Breast epithelium (tissue), 4 donors: ENCODE measurements around the gene AKR1A1. TPM values are rescaled to one million over a fixed set of nuclear protein-coding genes. Genes with fewer than 3 reads are reported as not detected.

Experiments
- DNase-seq, 2 donors: peaks; one replicate each; pipeline ENCODE4 v3.0.0-alpha.2; 2019; ENCODE audit warnings: low spot score in 2 of 2
- H3K27ac ChIP-seq, 2 donors: fragments of 200-600 bp; sonication (generic) in 1 of 2; one replicate each; pipeline ENCODE4 v1.5.1; 2016 to 2019; ENCODE audit warnings: mild to moderate bottlenecking in 1 of 2
- H3K27me3 ChIP-seq, 2 donors: fragments of 200-600 bp; sonication (generic) in 1 of 2; one replicate each; pipeline versions ENCODE4 v1.5.1 to v1.6.0; 2017 to 2019; ENCODE audit warnings: control low read depth in 1 of 2, mild to moderate bottlenecking in 1 of 2
- H3K36me3 ChIP-seq: fragments of 200-600 bp; one replicate; pipeline ENCODE4 v1.5.1; 2019
- H3K4me1 ChIP-seq, 2 donors: fragments of 200-600 bp; sonication (generic); one replicate each; pipeline ENCODE4 v1.5.1; 2016 to 2019; ENCODE audit warnings: control low read depth in 1 of 2
- H3K4me3 ChIP-seq, 3 donors: fragments of 200-600 bp; sonication (generic); 1 replicate in 2 of 3; 2 replicates in 1 of 3; pipeline ENCODE4 v1.5.1; 2016 to 2019; ENCODE audit warnings: mild to moderate bottlenecking in 3 of 3, moderate library complexity in 2 of 3
- H3K9me3 ChIP-seq, 2 donors: fragments of 200-600 bp; sonication (generic) in 1 of 2; one replicate each; pipeline ENCODE4 v1.5.1; 2016 to 2019; ENCODE audit warnings: control low read depth in 1 of 2
- CTCF ChIP-seq, 3 donors: fragments of 450-650 bp; IDR thresholded peaks; one replicate each; pipeline ENCODE4 v1.5.1; 2016 to 2017; ENCODE audit warnings: antibody characterized with exemption in 3 of 3, mild to moderate bottlenecking in 3 of 3, moderate library complexity in 3 of 3
- POLR2A ChIP-seq: fragments of 450-650 bp; IDR thresholded peaks from one replicate; pipeline ENCODE4 v1.6.1; 2016; ENCODE audit warnings: antibody characterized with exemption, mild to moderate bottlenecking, moderate library complexity
- POLR2AphosphoS5 ChIP-seq, 3 donors: sonication (generic); formaldehyde crosslinking; IDR thresholded peaks; one replicate each; pipeline ENCODE4 v1.6.1; 2017; ENCODE audit warnings: antibody characterized with exemption in 3 of 3
- intact Hi-C: fragments of 100-400 bp; cut with DNase I; formaldehyde crosslinking; loops from one replicate; pipeline ENCODE4 v1.15.1; 2023; ENCODE audit warnings: low total_unique reads
- total RNA-seq, 3 donors: library from RNA; depleted of rRNA; stranded (reverse); fragments of >200 nt; gene quantifications; one replicate each; pipeline ENCODE4 v1.1.0, GENCODE V29; 2016

The AKR1A1 gene
- total RNA-seq, 3 donors from 2014 or later: 85.5 to 96.0 (median 89.4) TPM

- intact Hi-C loops: no loop called here
- DNase-seq: no peak
- no peak overlapping the region for H3K4me3 ChIP-seq
- H3K27me3 ChIP-seq: no peaks in the 10 kb centered on the region
- no peaks in the 10 kb centered on the region for H3K9me3 ChIP-seq
- H3K27ac ChIP-seq: no peak overlapping the region
- H3K36me3 ChIP-seq: no peaks in the 10 kb centered on the region
- no peaks in the 10 kb centered on the region for H3K4me1 ChIP-seq
- TF ChIP-seq POLR2AphosphoS5 (IDR thresholded peaks at IDR 0.05) (no peak), CTCF (IDR thresholded peaks at IDR 0.05) (no peak), POLR2A (no peak)
These were observed 20.0 kb downstream of the AKR1A1 start for GRCh38 chr1:45570631-45571030.

- intact Hi-C loops: no loop called here
- DNase-seq: no peak
- TF ChIP-seq POLR2A (no peak), CTCF (IDR thresholded peaks at IDR 0.05) (no peak), POLR2AphosphoS5 (IDR thresholded peaks at IDR 0.05) (no peak)
- Histone ChIP-seq H3K4me3 (no peak overlapping the region), H3K9me3 (no peaks in the 10 kb centered on the region), H3K36me3 (no peaks in the 10 kb centered on the region), H3K4me1 (no peaks in the 10 kb centered on the region), H3K27ac (no peak overlapping the region), H3K27me3 (no peaks in the 10 kb centered on the region)
These were observed 22.7 kb downstream of the AKR1A1 start for GRCh38 chr1:45573231-45573804.

- no peaks in the 10 kb centered on the region for H3K9me3 ChIP-seq
- TF ChIP-seq POLR2A (no peak), CTCF (IDR thresholded peaks at IDR 0.05) (no peak), POLR2AphosphoS5 (IDR thresholded peaks at IDR 0.05) (no peak)
- intact Hi-C loops: no loop called here
- no peak overlapping the region for H3K27ac ChIP-seq
- no peak overlapping the region for H3K4me3 ChIP-seq
- no peaks in the 10 kb centered on the region for H3K4me1 ChIP-seq
- no peak for DNase-seq
- no peaks in the 10 kb centered on the region for H3K36me3 ChIP-seq
- no peaks in the 10 kb centered on the region for H3K27me3 ChIP-seq
These were observed 23.5 kb downstream of the AKR1A1 start for GRCh38 chr1:45574105-45574626.

- Histone ChIP-seq H3K27me3 (no peaks in the 10 kb centered on the region), H3K4me1 (peaks cover 0 to 7% of the 10 kb centered on the region in 2 donors), H3K36me3 (no peaks in the 10 kb centered on the region), H3K9me3 (no peaks in the 10 kb centered on the region), H3K4me3 (peak overlapping the region; percentile 93 to 99 (median 98)), H3K27ac (peak overlapping the region; percentile 93 to 96)
- DNase-seq: peak; percentile 95 to 96
- TF ChIP-seq POLR2A (no peak), POLR2AphosphoS5 (IDR thresholded peaks at IDR 0.05) (no peak), CTCF (IDR thresholded peaks at IDR 0.05) (no peak)
- intact Hi-C loops: loop anchor here (10.0 kb wide), 1 partner anchor 102 kb away; the partner anchor contains the start of genes GPBP1L1 and TMEM69
These were observed 32.6 kb downstream of the AKR1A1 start for GRCh38 chr1:45583264-45583665.

GRCh38 chr1:45583666-45584350, 33.2 kb downstream of the AKR1A1 start, which contains the start of gene NASP:
Gene NASP (plus strand): TSS chr1:45584041. CDS start chr1:45584147, 106 bp downstream.
- Histone ChIP-seq H3K36me3 (no peaks in the 10 kb centered on the region), H3K27ac (peak within 1 kb of the TSS; percentile 93 to 96), H3K4me1 (peaks cover 0 to 7% of the 10 kb centered on the region in 2 donors), H3K4me3 (peak within 1 kb of the TSS; percentile 93 to 99 (median 98)), H3K27me3 (no peaks in the 10 kb centered on the region), H3K9me3 (no peaks in the 10 kb centered on the region)
- peak; percentile 65 to 91 (median 83) for TF ChIP-seq POLR2AphosphoS5 (IDR thresholded peaks at IDR 0.05)
- TF ChIP-seq CTCF (IDR thresholded peaks at IDR 0.05): peak in 2 of 3 donors; percentile 6 to 7
- TF ChIP-seq POLR2A: peak; percentile 72
- intact Hi-C loops: loop anchor here (10.0 kb wide), 1 partner anchor 101 kb away; the partner anchor contains the start of genes GPBP1L1 and TMEM69
- DNase-seq: peak; percentile 85 to 88
